Central memory CD8-positive, alpha-beta T cell (primary cell): ENCODE results near the gene EPB41L2.

ENCODE experiments used
- ATAC-seq: fragments of 150-1000 bp; cut with Tn5 transposase; replicated peaks from 2 replicates; pipeline ENCODE4 v1.10.0; 2022; ENCODE audit warnings: mild to moderate bottlenecking, moderate FRiP score, moderate number of reproducible peaks; ENCODE audit not compliant: poor library complexity, severe bottlenecking; ENCODE audit errors: extremely low read depth
- DNase-seq, 2 donors: peaks; one replicate each; pipeline ENCODE4 v3.0.0; 2021; ENCODE audit warnings: low spot score in 2 of 2
- H3K27ac Mint-ChIP-seq: one replicate; pipeline ENCODE4 v1.8.0; 2022; ENCODE audit warnings: low read depth, mild to moderate bottlenecking, moderate library complexity, mixed read lengths
- H3K27me3 Mint-ChIP-seq: one replicate; pipeline ENCODE4 v1.8.0; 2022; ENCODE audit warnings: mixed read lengths
- H3K36me3 Mint-ChIP-seq: one replicate; pipeline ENCODE4 v1.8.0; 2022; ENCODE audit warnings: mild to moderate bottlenecking, moderate library complexity, mixed read lengths; ENCODE audit not compliant: insufficient read depth
- H3K4me1 Mint-ChIP-seq: one replicate; pipeline ENCODE4 v1.8.0; 2022; ENCODE audit warnings: mixed read lengths
- H3K4me3 Mint-ChIP-seq: one replicate; pipeline ENCODE4 v1.8.0; 2022; ENCODE audit warnings: mild to moderate bottlenecking, moderate library complexity, mixed read lengths
- H3K9me3 Mint-ChIP-seq: one replicate; pipeline ENCODE4 v1.8.0; 2022; ENCODE audit warnings: mixed read lengths

Gene EPB41L2

DNA sequence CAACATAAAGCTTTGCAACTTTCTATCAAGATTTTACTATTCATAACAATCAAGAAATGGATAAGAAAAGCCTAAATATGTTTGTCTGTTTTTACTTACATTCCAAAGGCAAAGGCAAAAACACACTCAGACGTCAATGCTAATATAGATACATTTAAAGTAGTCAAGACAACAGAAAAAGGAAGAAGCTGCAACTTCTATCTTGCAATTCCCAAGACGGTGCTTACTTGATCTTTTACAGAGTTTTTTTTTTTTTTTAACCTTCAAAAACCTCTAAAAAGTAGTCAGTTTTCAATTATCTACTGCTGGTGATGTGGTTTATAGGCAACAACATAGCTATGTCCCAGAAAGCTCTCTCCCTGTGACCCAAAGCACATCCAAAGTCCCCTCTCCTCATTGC lies 58.1 kb downstream of the EPB41L2 start:
- peaks cover 3% of the 10 kb centered on the region for H3K36me3 Mint-ChIP-seq
- DNase-seq = no peak
- no peaks in the 10 kb centered on the region for H3K4me1 Mint-ChIP-seq
- H3K9me3 Mint-ChIP-seq = peaks cover 11% of the 10 kb centered on the region
- ATAC-seq = no peak
- no peak overlapping the region for H3K27ac Mint-ChIP-seq
- peaks cover 18% of the 10 kb centered on the region for H3K27me3 Mint-ChIP-seq
- H3K4me3 Mint-ChIP-seq = no peak overlapping the region

GRCh38 chr6:131004387-131004755 lies 58.7 kb downstream of the EPB41L2 start:
- Mint-ChIP-seq H3K4me3 (no peak overlapping the region), H3K9me3 (peaks cover 11% of the 10 kb centered on the region), H3K27me3 (peaks cover 14% of the 10 kb centered on the region), H3K27ac (no peak overlapping the region), H3K4me1 (no peaks in the 10 kb centered on the region), H3K36me3 (peaks cover 1% of the 10 kb centered on the region)
- DNase-seq = no peak
- no peak for ATAC-seq

DNA sequence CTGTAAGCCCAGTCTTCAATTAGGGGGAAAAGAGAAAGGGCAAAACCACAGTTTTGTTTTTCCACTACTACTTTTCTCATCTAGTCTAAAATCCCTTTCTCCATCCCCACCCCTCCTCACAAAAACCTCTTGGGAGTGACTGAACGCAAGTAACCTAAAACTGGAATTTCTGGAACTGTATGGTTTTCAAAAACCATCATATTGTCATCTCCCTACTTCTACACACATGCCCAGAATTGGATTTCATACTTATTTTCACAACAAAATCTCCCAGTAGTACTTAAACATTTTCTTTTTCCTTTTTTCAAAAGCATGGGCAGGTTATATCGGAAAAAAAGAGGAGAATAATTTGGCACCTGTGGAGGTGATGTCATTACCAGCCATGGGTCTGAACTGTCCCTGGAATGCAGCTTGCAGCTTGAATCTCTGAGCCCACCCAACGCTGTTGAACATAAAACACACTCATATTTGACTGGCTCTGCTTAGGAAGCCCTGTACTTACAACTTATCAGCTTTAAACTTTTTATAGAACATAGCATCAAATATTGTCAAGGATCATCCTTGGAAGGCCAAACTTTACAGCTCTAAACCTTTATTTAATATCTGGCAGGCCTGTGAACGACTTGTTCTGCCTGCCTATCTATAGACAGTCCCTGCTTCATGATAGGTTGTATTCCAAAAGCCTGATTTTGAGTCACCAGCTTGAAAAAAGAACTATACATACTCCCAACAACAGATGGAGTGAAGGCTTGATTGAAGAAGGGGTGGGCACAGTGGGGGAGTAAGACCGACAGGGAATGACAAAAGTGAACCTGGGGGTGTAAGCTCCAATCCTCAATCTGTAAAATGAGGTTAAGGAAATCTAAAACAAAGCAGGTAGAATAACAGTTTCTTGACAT lies 59.3 kb downstream of the EPB41L2 start:
- Mint-ChIP-seq H3K9me3 (peaks cover 11% of the 10 kb centered on the region), H3K36me3 (peaks cover 1% of the 10 kb centered on the region), H3K27me3 (peaks cover 17% of the 10 kb centered on the region), H3K4me1 (no peaks in the 10 kb centered on the region), H3K4me3 (no peak overlapping the region), H3K27ac (no peak overlapping the region)
- DNase-seq (no peak), ATAC-seq (no peak)

GRCh38 chr6:131002661-131002980 lies 60.4 kb downstream of the EPB41L2 start:
- H3K9me3 Mint-ChIP-seq = peaks cover 10% of the 10 kb centered on the region
- peaks cover 1% of the 10 kb centered on the region for H3K36me3 Mint-ChIP-seq
- DNase-seq (no peak), ATAC-seq (no peak)
- H3K4me3 Mint-ChIP-seq = no peak overlapping the region
- no peaks in the 10 kb centered on the region for H3K4me1 Mint-ChIP-seq
- peaks cover 18% of the 10 kb centered on the region for H3K27me3 Mint-ChIP-seq
- H3K27ac Mint-ChIP-seq = no peak overlapping the region

- H3K36me3 Mint-ChIP-seq = peaks cover 1% of the 10 kb centered on the region
These were observed 60.9 kb downstream of the EPB41L2 start for GRCh38 chr6:131001945-131002660.

DNA sequence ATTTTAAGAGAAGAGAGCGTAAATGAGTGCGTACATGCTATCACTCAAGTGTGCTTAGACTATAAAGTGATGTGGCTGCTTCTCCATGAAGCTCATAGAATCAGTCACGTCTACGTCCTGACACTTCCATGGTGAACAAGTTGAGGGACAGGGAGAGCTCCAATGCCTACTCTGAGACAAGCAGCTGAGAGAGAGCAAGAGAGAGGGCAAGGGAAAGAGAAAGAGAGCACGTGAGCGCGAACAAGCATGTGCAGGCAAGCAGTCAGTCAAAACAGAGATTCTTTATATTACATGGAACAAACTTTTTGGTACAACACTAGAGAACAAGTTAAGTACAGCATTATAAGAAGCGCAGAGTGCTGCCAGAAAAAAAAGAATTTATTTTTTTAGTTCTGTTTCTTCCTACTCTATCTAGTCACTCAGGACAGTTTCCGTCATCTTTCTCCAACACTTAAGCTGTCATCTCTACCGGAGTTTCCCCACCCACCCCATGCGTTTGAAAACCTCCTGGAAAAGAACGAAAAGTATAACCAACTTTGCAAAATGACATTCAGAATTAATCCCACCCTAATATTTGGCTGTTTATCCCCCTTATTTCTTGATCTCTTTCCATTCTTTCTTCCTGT lies 61.8 kb downstream of the EPB41L2 start:
- no peak for DNase-seq
- Mint-ChIP-seq H3K9me3 (no peaks in the 10 kb centered on the region), H3K27ac (no peak overlapping the region), H3K4me1 (no peaks in the 10 kb centered on the region), H3K36me3 (peaks cover 1% of the 10 kb centered on the region), H3K4me3 (no peak overlapping the region), H3K27me3 (peaks cover 18% of the 10 kb centered on the region)
- ATAC-seq = no peak

More at GRCh38 chr6:131001945-131002660, 60.9 kb downstream of the EPB41L2 start:
- Mint-ChIP-seq H3K4me3 (no peak overlapping the region), H3K27me3 (peaks cover 18% of the 10 kb centered on the region), H3K9me3 (peaks cover 4% of the 10 kb centered on the region), H3K27ac (no peak overlapping the region), H3K4me1 (no peaks in the 10 kb centered on the region)
- DNase-seq (no peak), ATAC-seq (no peak)

GRCh38 chr6:131000544-131000943 lies 62.5 kb downstream of the EPB41L2 start:
- Mint-ChIP-seq H3K27ac (no peak overlapping the region), H3K36me3 (peaks cover 1% of the 10 kb centered on the region), H3K4me1 (no peaks in the 10 kb centered on the region), H3K4me3 (no peak overlapping the region), H3K27me3 (peaks cover 18% of the 10 kb centered on the region), H3K9me3 (no peaks in the 10 kb centered on the region)
- DNase-seq = no peak
- ATAC-seq = no peak

DNA sequence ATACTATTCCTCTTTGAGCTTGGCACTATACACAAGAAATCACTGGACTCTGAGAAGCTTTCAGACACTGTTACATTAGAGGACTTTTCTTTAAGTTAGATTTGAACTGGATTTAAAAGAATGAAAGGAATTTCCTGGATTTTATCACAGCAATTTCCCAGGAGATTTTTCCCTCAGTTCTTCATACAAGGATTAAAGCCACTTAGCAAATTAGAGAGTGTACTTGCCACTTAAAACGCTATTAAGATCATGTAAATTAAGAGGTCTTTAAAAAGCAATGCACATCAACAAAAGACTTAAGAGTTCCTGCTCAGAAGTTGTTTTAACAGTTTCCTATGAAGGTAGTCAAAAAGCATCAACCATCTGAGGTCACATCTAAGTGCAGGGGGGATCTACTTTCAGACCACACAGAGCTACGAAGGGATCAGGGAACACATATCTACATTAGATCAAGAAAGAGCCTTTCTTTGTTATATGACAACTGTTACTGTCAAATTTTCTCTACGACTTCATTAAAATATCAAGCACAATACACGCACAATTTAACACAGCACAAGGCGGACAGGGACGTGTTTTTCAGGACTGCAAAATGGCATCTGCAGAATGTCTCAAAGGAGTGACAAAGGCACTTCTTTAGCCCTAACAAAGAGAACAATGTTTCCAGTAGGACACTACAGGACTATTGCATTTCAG lies 65.8 kb downstream of the EPB41L2 start:
- Mint-ChIP-seq H3K27ac (no peak overlapping the region), H3K9me3 (no peaks in the 10 kb centered on the region), H3K4me3 (no peak overlapping the region), H3K36me3 (no peaks in the 10 kb centered on the region), H3K4me1 (no peaks in the 10 kb centered on the region), H3K27me3 (peaks cover 18% of the 10 kb centered on the region)
- ATAC-seq (no peak), DNase-seq (no peak)

GRCh38 chr6:130996635-130997034 lies 66.4 kb downstream of the EPB41L2 start:
- Mint-ChIP-seq H3K4me1 (no peaks in the 10 kb centered on the region), H3K27me3 (peaks cover 13% of the 10 kb centered on the region), H3K9me3 (no peaks in the 10 kb centered on the region), H3K36me3 (no peaks in the 10 kb centered on the region), H3K27ac (no peak overlapping the region), H3K4me3 (no peak overlapping the region)
- ATAC-seq (no peak), DNase-seq (no peak)

- Mint-ChIP-seq H3K27me3 (peaks cover 9% of the 10 kb centered on the region), H3K4me1 (no peaks in the 10 kb centered on the region), H3K4me3 (no peak overlapping the region), H3K9me3 (no peaks in the 10 kb centered on the region), H3K36me3 (no peaks in the 10 kb centered on the region), H3K27ac (no peak overlapping the region)
- no peak for DNase-seq
- no peak for ATAC-seq
These were observed 67.1 kb downstream of the EPB41L2 start for GRCh38 chr6:130995783-130996447.

DNA sequence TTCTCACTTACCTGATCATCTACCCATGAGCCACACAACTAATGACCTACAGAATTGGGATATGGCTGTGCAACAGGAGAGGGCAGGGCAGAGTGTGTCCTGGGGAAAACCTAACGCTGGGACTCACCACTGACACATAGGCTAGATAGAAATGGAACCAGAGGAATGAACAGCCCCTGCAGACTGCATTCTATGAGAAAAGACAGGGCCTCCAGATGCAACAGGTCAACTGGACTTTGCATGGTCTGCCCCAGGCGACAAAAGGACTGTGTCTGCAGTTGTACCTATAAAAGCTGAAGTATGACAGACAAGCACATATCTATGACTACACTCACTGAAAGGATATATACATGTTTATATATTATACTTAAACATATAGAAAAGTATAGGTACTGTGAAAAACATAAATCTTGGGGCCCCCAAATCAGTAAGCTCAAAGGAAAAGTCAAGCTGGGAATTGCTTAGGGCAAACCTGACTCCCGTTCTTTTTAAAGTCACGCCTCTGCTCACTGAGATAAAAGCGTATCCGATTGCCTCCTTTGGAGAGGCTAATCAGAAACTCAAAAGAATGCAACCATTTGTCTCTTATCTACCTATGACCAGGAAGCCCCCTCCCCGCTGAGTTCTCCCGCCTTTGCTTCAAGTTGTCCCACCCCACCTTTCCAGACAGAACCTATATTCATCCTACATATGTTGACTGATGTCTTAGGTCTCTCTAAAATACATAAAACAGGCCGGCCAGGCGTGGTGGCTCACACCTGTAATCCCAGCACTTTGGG lies 68.5 kb downstream of the EPB41L2 start:
- H3K27me3 Mint-ChIP-seq = peaks cover 9% of the 10 kb centered on the region
- DNase-seq = no peak
- no peaks in the 10 kb centered on the region for H3K4me1 Mint-ChIP-seq
- H3K4me3 Mint-ChIP-seq = no peak overlapping the region
- no peaks in the 10 kb centered on the region for H3K9me3 Mint-ChIP-seq
- H3K36me3 Mint-ChIP-seq = no peaks in the 10 kb centered on the region
- H3K27ac Mint-ChIP-seq = no peak overlapping the region
- no peak for ATAC-seq
